SK-N-MC (cell line): ENCODE results near the gene VPS26C.

Source experiments
- EZH2 ChIP-seq: fragments of 200-600 bp; sonication (generic); IDR thresholded peaks from one replicate; pipeline ENCODE4 v1.6.1; 2017; ENCODE audit warnings: antibody characterized with exemption
- POLR2AphosphoS5 ChIP-seq: IDR thresholded peaks from 2 replicates; pipeline ENCODE4 v1.6.1; 2012; ENCODE audit warnings: mild to moderate bottlenecking, low read depth, low read length, borderline replicate concordance

DNA sequence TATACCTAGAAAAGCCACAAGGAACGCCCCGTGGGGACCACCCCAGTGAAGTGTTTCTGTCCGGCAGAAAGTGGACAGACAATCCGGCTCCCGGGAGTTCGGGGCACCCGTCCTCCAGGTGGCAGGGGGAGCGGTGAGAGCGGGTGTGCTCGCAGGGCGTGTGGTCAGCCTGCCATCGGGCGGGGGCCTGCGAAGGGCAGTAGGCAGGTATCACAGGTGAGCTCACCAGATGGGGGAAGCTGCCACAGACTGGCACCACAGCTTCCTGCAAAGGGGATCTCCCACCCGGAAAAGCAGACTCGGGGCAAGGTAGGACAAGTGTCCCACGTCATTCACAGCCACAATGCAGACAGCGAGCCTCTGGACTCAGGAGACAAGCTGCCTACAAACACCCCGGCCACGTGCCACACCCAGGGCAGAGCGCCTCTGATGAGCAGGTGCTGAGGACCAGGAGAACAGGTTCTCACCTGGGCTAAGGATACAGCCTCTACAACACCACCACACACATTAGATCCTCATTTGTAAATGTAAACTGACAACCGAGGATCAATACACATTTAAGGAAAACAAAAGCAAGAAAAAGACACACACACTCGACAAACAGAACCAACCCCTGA is 36.4 kb downstream of the VPS26C start:
- TF ChIP-seq EZH2, result no peak
- TF ChIP-seq POLR2AphosphoS5, result no peak
